Retinal pigment epithelial cell (primary cell): ENCODE data around the gene FXYD3.
A peak's percentile ranks its signal among the peaks of the same experiment; 100 is the strongest.

Experiments
- DNase-seq: peaks from one replicate; pipeline ENCODE4 v3.0.0-alpha.2; 2010; ENCODE audit warnings: low read depth
- H3K4me3 ChIP-seq: 2 replicates; pipeline ENCODE4 v1.5.1; 2011; ENCODE audit warnings: mild to moderate bottlenecking, low read length, control low read depth, moderate library complexity
- CTCF ChIP-seq: conservative IDR thresholded peaks from 2 replicates; pipeline ENCODE4 v1.5.1; 2011; ENCODE audit warnings: low read depth, low read length, control low read depth, inconsistent platforms

Gene FXYD3

GRCh38 chr19:35138305-35138892 is 22.8 kb downstream of the FXYD3 start, which contains the start of gene FXYD1:
FXYD1 (plus strand) TSS chr19:35138824; CDS start chr19:35140080, 1,256 bp downstream.
- TF ChIP-seq CTCF: no peak
- no peak for DNase-seq
- no peak within 1 kb of the TSS for H3K4me3 ChIP-seq

GRCh38 chr19:35140207-35140961 is 24.8 kb downstream of the FXYD3 start:
- no peak overlapping the region for H3K4me3 ChIP-seq
- TF ChIP-seq CTCF: no peak
- DNase-seq: no peak

- no peak overlapping the region for H3K4me3 ChIP-seq
- peak; percentile 50 for TF ChIP-seq CTCF
- DNase-seq: peak; percentile 32
Observed at GRCh38 chr19:35140962-35141836, 25.6 kb downstream of the FXYD3 start.

- no peak for TF ChIP-seq CTCF
- no peak overlapping the region for H3K4me3 ChIP-seq
- no peak for DNase-seq
Observed at GRCh38 chr19:35141837-35142605, 26.4 kb downstream of the FXYD3 start.

- DNase-seq: no peak
- H3K4me3 ChIP-seq: no peak overlapping the region
Observed at GRCh38 chr19:35142606-35143230, 27.1 kb downstream of the FXYD3 start.

More at GRCh38 chr19:35142606-35143230, 27.1 kb downstream of the FXYD3 start:
- peak; percentile 51 for TF ChIP-seq CTCF
